ENCODE data around the gene LRRC1.

- no peak for TF ChIP-seq CTCF (IDR thresholded peaks at IDR 0.05)
- no peak for TF ChIP-seq EP300 (IDR thresholded peaks at IDR 0.05)
- no peak for TF ChIP-seq POLR2A (IDR thresholded peaks at IDR 0.05)
Measured at GRCh38 chr6:53850527-53850926, 55.7 kb downstream of the LRRC1 start.
